ENCODE results near the gene AP3S2.

GRCh38 chr15:89815769-89816168, 78.0 kb downstream of the AP3S2 start:
- TF ChIP-seq CTCF (conservative IDR thresholded peaks at IDR 0.05; ENCODE audit: low read depth, low read length) (no peak), ELK1 (IDR thresholded peaks at IDR 0.05; ENCODE audit: borderline replicate concordance, low read depth, low read length) (no peak), RFX5 (IDR thresholded peaks at IDR 0.05; ENCODE audit: low read depth, low read length) (no peak), POLR2A (IDR thresholded peaks at IDR 0.05; ENCODE audit: low read depth, low read length) (no peak), FOS (IDR thresholded peaks at IDR 0.05; ENCODE audit: low read depth, low read length) (no peak), CEBPB (IDR thresholded peaks at IDR 0.05; ENCODE audit: low read depth, low read length) (no peak), RCOR1 (IDR thresholded peaks at IDR 0.05; ENCODE audit: insufficient replicate concordance, low read length) (no peak), BHLHE40 (IDR thresholded peaks at IDR 0.05; ENCODE audit: low read depth, low read length) (no peak), MXI1 (IDR thresholded peaks at IDR 0.05; ENCODE audit: borderline replicate concordance, low read depth, low read length) (no peak), SMC3 (IDR thresholded peaks at IDR 0.05; ENCODE audit: low read depth, low read length) (no peak), RAD21 (IDR thresholded peaks at IDR 0.05; ENCODE audit: low read length) (no peak)
